ENCODE measurements around the gene MSX2.
A peak's percentile ranks its signal among the peaks of the same experiment; 100 is the strongest.

Gene MSX2

DNA sequence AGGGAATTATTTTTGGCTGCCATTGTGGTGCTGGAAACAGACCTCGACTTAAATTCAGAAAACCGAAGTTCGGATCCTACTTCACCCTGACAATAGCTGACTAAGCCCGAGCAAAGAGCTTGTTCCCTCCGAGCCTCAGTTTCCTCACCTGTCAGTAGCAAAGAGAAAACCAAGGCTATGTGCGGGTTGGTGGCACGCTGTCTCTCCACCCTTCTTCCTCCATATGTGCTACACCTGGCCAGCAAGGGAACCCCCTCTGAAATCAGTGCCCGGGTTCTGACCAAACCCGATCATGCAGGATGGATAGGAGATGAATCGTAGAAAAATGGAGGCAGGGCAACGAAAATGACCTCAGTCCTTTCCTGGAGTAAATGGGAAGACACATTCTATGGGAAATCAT is 16.7 kb upstream of the MSX2 start:
- Histone ChIP-seq H3K9me3 (ENCODE audit: severe bottlenecking) (no peaks in the 10 kb centered on the region), H3K36me3 (ENCODE audit: low read depth) (no peaks in the 10 kb centered on the region), H3K4me1 (ENCODE audit: insufficient read depth, poor library complexity, severe bottlenecking) (no peaks in the 10 kb centered on the region), H3K4me3 (ENCODE audit: severe bottlenecking) (no peak overlapping the region), H3K27ac (ENCODE audit: poor library complexity, severe bottlenecking) (no peak overlapping the region), H3K27me3 (ENCODE audit: insufficient read depth, poor library complexity, severe bottlenecking) (peaks cover 25% of the 10 kb centered on the region)
- TF ChIP-seq CTCF (IDR thresholded peaks at IDR 0.05; ENCODE audit: poor library complexity, severe bottlenecking) = no peak
- DNase-seq (ENCODE audit: low spot score) (no peak), ATAC-seq (ENCODE audit: low read depth) (no peak)

GRCh38 chr5:174708476-174709207 is 15.7 kb upstream of the MSX2 start:
- H3K27ac ChIP-seq (ENCODE audit: poor library complexity, severe bottlenecking) = no peak overlapping the region
- no peak for DNase-seq (ENCODE audit: low spot score)
- no peak for ATAC-seq (ENCODE audit: low read depth)
- H3K4me1 ChIP-seq (ENCODE audit: insufficient read depth, poor library complexity, severe bottlenecking) = no peaks in the 10 kb centered on the region
- no peak overlapping the region for H3K4me3 ChIP-seq (ENCODE audit: severe bottlenecking)
- H3K36me3 ChIP-seq (ENCODE audit: low read depth) = no peaks in the 10 kb centered on the region
- peaks cover 25% of the 10 kb centered on the region for H3K27me3 ChIP-seq (ENCODE audit: insufficient read depth, poor library complexity, severe bottlenecking)
- no peak for TF ChIP-seq CTCF (IDR thresholded peaks at IDR 0.05; ENCODE audit: poor library complexity, severe bottlenecking)
- H3K9me3 ChIP-seq (ENCODE audit: severe bottlenecking) = no peaks in the 10 kb centered on the region

- Histone ChIP-seq H3K27ac (ENCODE audit: poor library complexity, severe bottlenecking) (no peak overlapping the region), H3K4me1 (ENCODE audit: insufficient read depth, poor library complexity, severe bottlenecking) (no peaks in the 10 kb centered on the region), H3K4me3 (ENCODE audit: severe bottlenecking) (no peak overlapping the region), H3K9me3 (ENCODE audit: severe bottlenecking) (no peaks in the 10 kb centered on the region), H3K36me3 (ENCODE audit: low read depth) (no peaks in the 10 kb centered on the region), H3K27me3 (ENCODE audit: insufficient read depth, poor library complexity, severe bottlenecking) (peaks cover 11% of the 10 kb centered on the region)
- DNase-seq (ENCODE audit: low spot score) (no peak), ATAC-seq (ENCODE audit: low read depth) (no peak)
- no peak for TF ChIP-seq CTCF (IDR thresholded peaks at IDR 0.05; ENCODE audit: poor library complexity, severe bottlenecking)
Measured at GRCh38 chr5:174714751-174715150, 9.6 kb upstream of the MSX2 start.

GRCh38 chr5:174715804-174716203 is 8.6 kb upstream of the MSX2 start:
- H3K4me1 ChIP-seq (ENCODE audit: insufficient read depth, poor library complexity, severe bottlenecking) = peaks cover 4% of the 10 kb centered on the region
- H3K27ac ChIP-seq (ENCODE audit: poor library complexity, severe bottlenecking) = no peak overlapping the region
- no peak overlapping the region for H3K4me3 ChIP-seq (ENCODE audit: severe bottlenecking)
- H3K9me3 ChIP-seq (ENCODE audit: severe bottlenecking) = no peaks in the 10 kb centered on the region
- DNase-seq (ENCODE audit: low spot score) = no peak
- H3K36me3 ChIP-seq (ENCODE audit: low read depth) = no peaks in the 10 kb centered on the region
- no peak for ATAC-seq (ENCODE audit: low read depth)
- TF ChIP-seq CTCF (IDR thresholded peaks at IDR 0.05; ENCODE audit: poor library complexity, severe bottlenecking) = no peak
- H3K27me3 ChIP-seq (ENCODE audit: insufficient read depth, poor library complexity, severe bottlenecking) = peaks cover 21% of the 10 kb centered on the region

DNA sequence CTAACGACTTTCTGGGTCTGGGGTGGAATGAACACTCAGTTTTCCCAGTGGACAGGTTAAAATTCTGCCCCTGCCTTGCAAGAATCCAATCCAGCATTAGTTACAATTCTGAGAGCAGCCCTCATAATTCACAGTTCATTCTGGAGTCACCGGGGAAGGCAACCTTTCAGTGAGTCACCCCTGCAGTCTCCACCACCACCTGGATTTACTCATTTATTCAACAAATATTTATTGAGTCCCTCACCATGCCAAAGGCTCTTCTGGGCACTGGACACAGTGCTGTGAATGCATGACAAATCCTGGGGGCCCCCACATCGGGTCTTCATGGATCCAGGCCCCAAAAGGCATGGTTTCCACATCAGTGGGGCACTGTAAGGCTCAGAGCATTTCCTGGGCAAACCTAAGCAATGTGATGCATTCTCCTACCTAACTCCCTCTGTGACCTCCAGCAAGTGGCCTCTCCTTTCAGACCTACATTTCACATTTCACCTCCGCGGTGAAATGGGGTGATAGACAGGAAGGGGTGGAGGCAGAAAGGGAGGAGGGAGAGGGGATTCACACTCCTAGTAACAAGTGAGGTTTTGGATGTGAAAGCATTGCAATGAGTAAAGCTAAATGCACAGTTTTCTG is 6.4 kb upstream of the MSX2 start:
- DNase-seq (ENCODE audit: low spot score) = no peak
- no peak for TF ChIP-seq CTCF (IDR thresholded peaks at IDR 0.05; ENCODE audit: poor library complexity, severe bottlenecking)
- Histone ChIP-seq H3K9me3 (ENCODE audit: severe bottlenecking) (no peaks in the 10 kb centered on the region), H3K4me1 (ENCODE audit: insufficient read depth, poor library complexity, severe bottlenecking) (peaks cover 4% of the 10 kb centered on the region), H3K27me3 (ENCODE audit: insufficient read depth, poor library complexity, severe bottlenecking) (peaks cover 40% of the 10 kb centered on the region), H3K36me3 (ENCODE audit: low read depth) (no peaks in the 10 kb centered on the region), H3K4me3 (ENCODE audit: severe bottlenecking) (no peak overlapping the region), H3K27ac (ENCODE audit: poor library complexity, severe bottlenecking) (no peak overlapping the region)
- peak; percentile 80 for ATAC-seq (ENCODE audit: low read depth)

All from RWPE2 (cell line).